HG03097 (cell line): ENCODE results near the gene GPR183.

Experiments used
- ATAC-seq: cut with Tn5 transposase; IDR thresholded peaks from one replicate; pipeline ENCODE4 v1.9.1; 2021; ENCODE audit not compliant: unreplicated experiment, low FRiP score

GPR183 gene

GRCh38 chr13:99273128-99273527 is 34.1 kb downstream of the GPR183 start:
- ATAC-seq = no peak

DNA sequence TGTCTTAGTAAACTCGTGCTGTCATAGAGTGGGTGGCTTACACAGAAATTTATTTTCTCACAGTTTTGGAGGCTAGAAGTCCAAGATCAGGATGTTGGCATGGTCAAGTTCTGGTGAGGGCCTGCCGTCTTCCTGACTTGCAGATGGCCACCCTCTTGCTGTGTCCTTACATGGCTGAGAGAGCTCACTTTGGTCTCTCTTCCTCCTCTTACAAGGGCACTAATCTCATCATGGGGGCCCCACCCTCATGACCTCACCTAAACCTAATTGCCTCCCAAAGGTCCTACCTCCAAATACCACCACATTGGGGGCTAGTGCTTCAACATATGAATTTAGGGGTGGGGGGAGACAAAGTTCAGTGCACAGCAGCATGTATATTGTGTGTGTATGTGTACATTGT is 34.7 kb downstream of the GPR183 start:
- ATAC-seq = no peak

GRCh38 chr13:99271249-99271648 is 36.0 kb downstream of the GPR183 start:
- ATAC-seq = no peak

GRCh38 chr13:99270518-99270917 is 36.7 kb downstream of the GPR183 start:
- no peak for ATAC-seq

DNA sequence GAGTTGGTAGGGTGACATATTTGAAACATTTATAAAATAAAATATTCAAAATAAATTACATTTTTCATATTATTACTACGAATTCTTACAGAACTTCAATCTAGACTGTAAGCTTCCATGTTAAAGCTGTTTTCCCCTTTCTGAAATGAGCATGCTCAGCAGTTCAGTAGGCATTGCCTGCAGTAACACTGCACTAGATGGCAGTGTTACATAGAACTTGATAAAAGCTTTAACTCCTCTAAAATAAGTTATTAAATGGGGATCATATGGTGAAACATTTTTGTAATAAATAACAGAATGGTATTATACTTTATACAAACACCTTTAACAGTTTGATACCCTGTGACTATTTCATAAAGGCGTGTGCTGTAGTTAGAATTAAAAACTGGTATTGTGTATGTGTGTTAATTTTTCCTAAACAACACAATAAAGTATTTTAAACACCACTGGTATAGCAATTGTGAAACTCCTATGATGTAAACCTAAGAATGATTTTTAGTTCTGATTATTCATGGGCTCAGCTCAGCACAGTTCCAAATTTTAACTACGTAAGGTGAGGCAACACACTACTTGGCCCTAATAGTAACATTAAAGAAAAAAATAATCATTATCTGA is 37.5 kb downstream of the GPR183 start:
- ATAC-seq = no peak

GRCh38 chr13:99268822-99269221 is 38.4 kb downstream of the GPR183 start:
- no peak for ATAC-seq

DNA sequence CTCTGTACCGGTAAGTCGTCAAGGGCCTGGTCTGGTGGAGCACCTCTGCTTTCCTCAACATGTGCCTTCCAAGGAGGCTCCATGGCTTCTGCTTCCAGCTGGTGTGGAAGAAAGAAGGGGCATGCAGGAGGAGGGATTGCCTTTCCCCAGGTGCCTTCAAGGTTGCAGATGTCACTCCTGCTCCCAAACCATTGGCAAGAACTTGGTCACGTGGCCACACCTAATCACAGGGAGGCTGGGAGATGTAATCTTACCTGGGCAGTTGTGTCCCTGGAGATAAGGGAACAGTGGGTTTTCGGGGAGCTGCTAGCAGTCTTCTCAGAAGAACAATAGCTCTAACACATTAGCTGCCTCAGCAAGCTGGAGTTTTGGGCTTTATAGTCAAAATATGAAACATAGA is 39.3 kb downstream of the GPR183 start:
- no peak for ATAC-seq

DNA sequence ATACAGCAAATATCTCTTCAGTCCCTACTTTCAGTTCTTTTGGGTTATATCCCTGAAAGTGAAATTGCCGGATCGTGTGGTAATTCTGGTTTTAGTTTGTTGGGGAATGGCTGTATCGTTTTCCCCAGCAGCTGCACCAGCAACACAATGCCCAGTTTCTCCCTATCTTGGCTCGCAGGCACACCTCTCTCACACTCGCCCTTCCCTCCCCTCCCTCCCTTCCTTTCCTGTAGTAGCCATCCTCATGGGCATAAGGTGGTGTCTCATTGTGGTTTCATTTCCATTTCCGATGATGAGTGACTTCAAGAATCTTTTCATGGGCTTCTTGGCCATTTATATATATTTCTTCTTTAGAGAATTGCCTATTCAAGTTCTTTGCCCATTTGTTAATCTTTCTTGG is 40.4 kb downstream of the GPR183 start:
- no peak for ATAC-seq

GRCh38 chr13:99265821-99266426 is 41.3 kb downstream of the GPR183 start:
- ATAC-seq = no peak

DNA sequence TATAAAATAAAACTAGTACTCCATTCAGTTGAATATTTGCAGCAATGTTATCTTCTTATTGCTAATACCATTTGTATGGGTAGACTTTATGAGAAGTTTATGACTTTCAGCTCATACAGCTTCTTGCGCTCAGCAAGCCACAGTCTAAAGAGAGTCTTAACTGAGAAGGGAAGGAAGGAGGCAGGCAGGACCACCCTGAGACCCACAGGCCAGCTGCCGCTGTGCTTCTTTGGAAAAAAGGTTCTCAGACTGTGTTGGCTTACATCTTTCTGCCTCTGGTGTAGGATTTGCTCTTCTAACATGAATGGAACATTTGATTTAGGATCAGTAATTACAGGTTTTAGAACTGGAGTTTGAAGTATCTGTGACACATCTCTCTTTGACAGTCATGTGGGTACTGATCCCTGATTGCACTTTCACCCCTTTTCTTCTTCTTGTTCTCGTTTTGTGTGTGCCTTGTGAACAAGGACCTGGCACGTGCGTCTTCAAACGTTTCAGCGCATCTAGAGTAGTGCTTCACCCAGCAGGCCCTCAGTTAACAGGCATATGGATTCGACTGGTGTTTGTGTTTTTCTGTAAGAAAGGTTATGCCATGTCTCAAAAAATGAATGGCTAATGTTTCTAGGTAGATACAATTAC is 41.9 kb downstream of the GPR183 start:
- ATAC-seq = no peak

DNA sequence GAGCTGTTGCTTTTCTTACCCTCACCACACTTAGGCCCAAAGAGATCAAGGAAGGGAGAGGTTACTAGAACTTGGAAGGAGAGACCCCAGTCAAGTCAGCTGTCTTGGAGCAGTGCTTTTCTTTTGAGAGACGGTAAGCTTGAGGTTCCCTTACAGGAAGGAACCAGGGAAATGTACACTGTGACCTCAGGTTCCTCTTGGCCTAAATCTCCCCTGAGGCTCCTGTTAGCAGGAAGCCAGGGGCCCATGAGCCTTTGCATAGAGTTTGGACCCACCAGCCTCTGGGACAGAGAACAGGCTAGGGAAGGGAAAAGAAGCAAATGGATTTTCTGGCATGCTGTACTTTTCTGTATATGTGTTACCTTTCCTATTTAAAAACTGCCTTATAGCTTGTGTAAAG is 43.1 kb downstream of the GPR183 start:
- no peak for ATAC-seq

DNA sequence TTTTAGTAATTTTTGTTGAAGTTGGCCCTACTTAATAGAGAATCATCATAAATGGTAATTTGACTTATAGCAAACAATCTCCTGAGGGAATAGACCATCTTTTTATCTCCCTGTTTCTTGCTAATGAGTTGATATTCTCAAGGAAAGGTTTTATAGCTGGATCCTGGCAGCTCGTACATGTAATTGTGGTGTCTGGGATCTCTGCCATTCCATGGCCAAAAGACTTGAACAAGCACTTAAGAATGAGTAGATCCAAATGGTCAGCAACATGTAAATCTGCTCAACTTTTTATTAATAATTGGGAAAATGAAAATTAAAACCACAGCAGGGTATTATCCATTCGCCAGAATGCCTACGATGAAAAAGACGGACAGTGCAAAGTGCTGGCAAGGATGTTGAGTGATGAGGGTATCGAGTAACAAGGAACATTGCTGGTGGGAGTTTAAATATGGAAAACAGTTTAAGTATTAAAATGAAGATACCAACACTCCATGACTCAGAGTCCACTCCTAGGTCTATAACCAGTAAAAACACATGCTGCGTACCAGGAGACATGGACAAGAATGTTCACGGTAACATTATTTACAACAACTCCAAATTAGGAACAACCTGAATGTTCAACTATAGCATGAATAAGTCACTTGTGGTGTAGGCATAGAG is 43.9 kb downstream of the GPR183 start:
- ATAC-seq = no peak

DNA sequence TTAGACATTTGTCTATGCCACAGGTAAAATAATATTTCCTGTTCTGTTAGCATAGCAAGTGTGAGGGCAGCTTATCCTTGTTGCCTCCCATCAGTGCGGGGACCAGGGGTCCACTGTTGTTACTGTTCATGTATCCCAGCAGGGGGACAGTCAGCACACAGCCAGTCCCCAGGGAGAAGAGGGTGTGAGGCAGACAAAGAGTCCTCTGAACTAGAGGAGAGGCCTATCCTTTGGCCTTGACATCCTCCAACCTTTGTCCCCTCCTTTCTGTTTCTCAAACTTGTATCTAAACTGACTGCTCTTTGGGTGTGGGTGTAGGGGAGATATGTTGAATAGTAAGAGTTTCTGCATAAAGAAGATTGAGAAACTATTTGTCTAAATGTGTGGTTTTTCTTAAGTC is 46.1 kb downstream of the GPR183 start:
- no peak for ATAC-seq

DNA sequence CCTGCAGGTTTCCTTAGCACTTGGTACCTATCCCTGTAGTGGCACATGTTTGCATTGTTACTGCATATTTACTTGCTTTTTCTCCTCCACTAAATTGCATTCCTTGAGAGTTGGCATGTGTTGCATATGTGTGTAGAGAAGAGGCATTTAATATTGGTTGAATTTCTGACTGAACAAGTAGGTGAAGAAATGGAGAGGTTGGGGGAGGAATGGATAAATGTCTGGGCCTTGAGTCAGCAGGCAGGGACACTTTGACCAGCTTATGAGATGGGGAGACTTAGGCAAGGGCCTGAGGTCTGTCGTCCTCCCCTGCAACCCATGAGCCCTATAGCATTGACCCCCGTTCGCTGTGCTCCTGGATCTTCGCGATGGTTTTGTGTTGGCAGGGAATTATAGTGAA is 47.0 kb downstream of the GPR183 start:
- no peak for ATAC-seq

DNA sequence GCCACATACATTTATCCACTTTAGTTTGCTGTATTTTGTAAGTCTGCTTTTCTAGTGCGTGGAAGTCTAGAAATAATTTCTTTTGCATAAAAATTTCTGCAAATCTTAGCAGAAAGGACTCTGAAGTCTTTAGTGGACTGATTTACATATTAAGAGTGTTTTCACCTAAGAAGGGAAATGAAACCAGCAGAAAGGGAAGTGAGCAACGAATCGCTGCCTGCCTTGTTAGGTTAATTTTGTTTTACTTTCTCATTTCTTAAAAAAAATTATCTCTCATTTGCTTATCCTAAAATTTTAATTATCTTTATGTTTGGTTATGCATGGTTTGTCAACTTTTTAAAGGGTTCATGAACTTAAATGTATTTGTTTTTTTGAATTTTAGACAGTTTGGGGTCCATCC is 48.3 kb downstream of the GPR183 start:
- peak; percentile 40 for ATAC-seq

DNA sequence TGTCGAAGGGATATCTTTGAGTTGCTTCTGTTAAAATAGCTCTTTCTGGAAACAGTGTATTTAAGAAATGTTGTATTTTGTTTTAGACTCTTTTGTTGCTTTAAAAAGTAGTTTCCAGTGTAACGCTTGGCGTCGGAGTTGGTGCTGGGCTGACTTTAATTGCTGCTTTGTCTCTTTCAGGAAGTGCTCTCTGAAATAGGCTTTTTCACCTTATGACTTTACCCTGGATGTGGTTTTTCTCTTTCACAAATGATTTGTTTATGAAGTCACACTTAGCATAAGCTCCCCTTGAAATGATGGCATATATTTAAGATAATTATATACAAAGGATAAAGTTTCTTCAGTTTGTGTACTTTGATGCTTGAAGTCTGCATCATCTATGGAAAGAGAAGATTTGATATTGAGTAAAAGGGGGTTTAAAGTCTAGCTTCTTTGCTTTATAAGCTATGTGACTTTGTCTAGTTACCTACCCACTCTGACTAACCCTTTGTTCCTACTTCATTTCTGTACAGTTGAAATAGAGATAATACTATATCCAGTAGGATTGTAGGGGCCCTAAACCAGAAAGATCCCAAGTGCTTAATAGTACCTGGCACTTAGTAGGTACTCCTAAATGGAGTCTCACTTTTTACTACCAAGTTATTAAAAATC is 48.9 kb downstream of the GPR183 start, which contains the start of gene GPR18:
Gene GPR18 (minus strand): TSS at position 170 of the 651 bp plus-strand sequence. CDS start 2,507 bp downstream, outside the sequence.
- peak; percentile 67 for ATAC-seq

DNA sequence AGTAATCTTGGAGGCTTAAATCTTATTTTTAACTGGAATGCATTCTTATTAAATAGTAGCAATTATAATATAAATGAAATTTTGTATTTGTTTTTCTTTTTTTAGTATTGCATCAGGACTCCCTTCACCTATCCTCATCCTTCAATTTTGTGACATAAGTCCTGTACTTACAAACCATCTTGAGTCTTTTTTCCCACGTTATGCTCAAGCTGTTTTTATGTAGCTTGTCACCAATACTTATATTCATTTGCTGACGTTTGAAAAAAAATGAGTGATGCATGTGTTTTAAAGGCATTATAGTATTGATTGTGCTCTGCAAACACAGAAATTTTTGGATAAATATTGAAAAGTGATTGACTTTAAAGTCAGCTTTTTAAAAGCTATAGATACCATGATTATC is 49.9 kb downstream of the GPR183 start:
- ATAC-seq = no peak

DNA sequence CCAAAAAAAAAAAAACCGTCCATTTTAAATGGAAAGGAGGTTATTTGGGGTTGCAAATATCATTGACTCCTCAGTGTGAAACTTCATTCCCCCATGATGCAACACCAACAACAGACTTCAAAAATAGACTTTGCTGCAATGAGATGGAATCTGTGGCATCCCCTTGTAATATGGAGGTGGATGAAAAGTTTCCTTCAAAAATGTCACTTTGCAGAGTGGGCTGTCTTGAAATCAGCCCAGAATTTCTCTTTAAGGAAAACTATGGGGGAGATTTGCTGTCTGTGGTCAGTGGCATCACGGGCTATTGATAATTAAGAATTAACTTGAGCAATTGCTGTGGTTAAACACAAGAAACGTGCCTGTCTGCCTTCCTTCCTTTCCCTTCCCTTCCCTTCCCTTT is 50.5 kb downstream of the GPR183 start:
- ATAC-seq = no peak

- ATAC-seq = no peak
These were observed 50.9 kb downstream of the GPR183 start for GRCh38 chr13:99256283-99256682.

GRCh38 chr13:99255271-99255670 is 51.9 kb downstream of the GPR183 start:
- ATAC-seq = no peak

- ATAC-seq = no peak
These were observed 52.4 kb downstream of the GPR183 start for GRCh38 chr13:99254830-99255229.
